Measurements from ENCODE around the gene GALR3.

The GALR3 gene

DNA sequence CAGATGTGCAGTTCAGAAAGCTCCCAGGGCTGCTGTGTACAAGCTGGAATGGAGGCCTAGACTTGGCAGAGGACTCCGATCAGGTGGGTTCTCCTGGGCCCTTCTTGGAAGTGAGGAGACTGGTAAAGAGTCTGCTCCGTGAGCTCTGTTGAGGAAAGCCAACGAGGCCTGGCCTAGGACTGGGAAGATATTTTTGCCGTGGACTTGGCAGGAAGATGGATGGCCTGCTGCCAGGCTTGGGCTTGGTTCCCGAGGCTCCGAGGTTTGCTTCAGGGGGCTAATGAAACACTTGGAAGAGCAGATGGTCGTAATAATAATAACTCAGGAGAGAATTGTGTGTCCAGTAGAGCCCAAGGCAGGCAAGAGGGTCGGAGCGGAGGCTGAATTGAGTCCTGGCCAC is 3.9 kb downstream of the GALR3 start:
- H4K20me1 ChIP-seq: peaks cover 0 to 35% (median 0%) of the 10 kb centered on the region in 11 experiments; a peak in 5 of 22 replicates
- H3K9me3 ChIP-seq (replicated peaks in 1 of 11): no peaks in the 10 kb centered on the region
- H3K36me3 ChIP-seq: peaks cover 32 to 41% (median 39%) of the 10 kb centered on the region in 11 experiments
- peaks cover 30 to 42% (median 38%) of the 10 kb centered on the region in 11 experiments for H3K27me3 ChIP-seq
- no peak overlapping the region for H3K4me2 ChIP-seq
- peak overlapping the region in 2 of 11 experiments; percentile 10 to 35; a peak in 1 of 22 replicates for H3K9ac ChIP-seq
- no peak overlapping the region for H3K27ac ChIP-seq
- peaks cover 0 to 3% (median 0%) of the 10 kb centered on the region in 10 experiments; a peak in 2 of 20 replicates for H3K4me1 ChIP-seq
- no peak for TF ChIP-seq Cebpa-rat (IDR thresholded peaks at IDR 0.05)
- no peak overlapping the region for H3K4me3 ChIP-seq

DNA sequence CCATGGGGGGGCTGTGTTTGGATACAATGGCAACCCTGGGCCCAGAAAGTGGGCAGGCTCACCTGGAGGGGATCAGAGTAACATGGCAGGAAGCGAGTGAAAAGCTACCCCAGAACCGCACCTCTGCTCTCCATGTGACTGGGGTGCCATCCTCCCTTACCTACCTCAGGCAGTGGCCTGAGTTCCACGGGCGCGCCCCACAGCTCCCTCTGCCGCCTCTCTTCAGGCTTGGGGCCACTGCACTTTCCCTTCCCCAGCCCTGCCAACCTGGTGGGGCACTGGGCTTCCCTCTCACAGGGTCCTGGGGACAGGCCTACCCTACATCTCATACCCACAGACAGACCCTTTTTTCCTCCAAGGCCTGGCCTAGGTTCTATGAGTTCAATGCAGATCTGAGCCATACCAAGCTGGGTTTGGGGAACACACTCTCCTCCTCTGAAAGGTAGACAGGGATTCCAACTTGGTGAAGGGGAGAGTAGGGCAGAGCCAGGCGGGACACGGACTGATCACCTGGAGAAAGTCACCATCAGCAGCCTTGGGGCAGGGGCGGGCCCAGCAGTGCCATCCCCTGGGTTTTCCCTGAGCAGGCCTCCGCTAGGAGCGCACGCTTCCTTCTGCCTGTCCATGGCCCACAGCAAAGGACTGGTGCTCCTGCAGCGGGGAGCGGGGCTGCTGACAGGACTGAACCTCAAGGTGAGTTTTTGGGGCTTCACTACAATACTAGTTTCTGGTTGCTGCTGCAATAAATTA is 7.1 kb downstream of the GALR3 start:
- H3K9ac ChIP-seq: no peak overlapping the region
- H3K4me3 ChIP-seq: no peak overlapping the region
- TF ChIP-seq Cebpa-rat (IDR thresholded peaks at IDR 0.05): no peak
- H4K20me1 ChIP-seq: peaks cover 0 to 46% (median 0%) of the 10 kb centered on the region in 11 experiments; a peak in 6 of 22 replicates
- no peak overlapping the region for H3K27ac ChIP-seq
- peaks cover 5 to 10% (median 6%) of the 10 kb centered on the region in 11 experiments for H3K27me3 ChIP-seq
- H3K9me3 ChIP-seq (replicated peaks in 1 of 11): no peaks in the 10 kb centered on the region
- H3K4me1 ChIP-seq: no peaks in the 10 kb centered on the region
- H3K4me2 ChIP-seq: no peak overlapping the region
- H3K36me3 ChIP-seq: peaks cover 60 to 73% (median 71%) of the 10 kb centered on the region in 11 experiments

DNA sequence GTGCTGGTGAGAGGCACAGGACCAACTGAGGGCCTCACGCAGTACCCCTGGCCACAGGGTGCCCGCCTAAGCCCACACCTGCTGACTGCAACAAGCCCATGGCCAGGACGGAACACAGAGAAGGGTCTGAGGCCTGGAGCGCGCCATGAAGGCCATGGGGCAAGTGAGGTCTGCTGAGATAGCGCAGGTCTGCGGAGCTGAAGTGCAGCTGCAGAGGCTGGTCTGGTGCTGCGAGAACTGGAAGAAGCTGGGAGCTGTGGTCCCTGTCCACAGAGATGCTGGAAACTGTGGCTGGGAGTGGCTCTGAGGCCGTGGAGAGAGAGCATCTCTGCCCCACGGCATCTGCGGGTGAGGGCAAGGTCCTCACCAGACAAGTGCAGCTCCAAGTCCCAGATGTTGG is 8.3 kb downstream of the GALR3 start:
- Histone ChIP-seq H3K4me1 (no peaks in the 10 kb centered on the region), H3K9me3 (replicated peaks in 1 of 11) (no peaks in the 10 kb centered on the region), H3K27ac (no peak overlapping the region), H4K20me1 (peaks cover 0 to 46% (median 0%) of the 10 kb centered on the region in 11 experiments; a peak in 6 of 22 replicates), H3K27me3 (no peaks in the 10 kb centered on the region), H3K4me3 (no peak overlapping the region), H3K36me3 (peaks cover 63 to 84% (median 77%) of the 10 kb centered on the region in 11 experiments), H3K4me2 (no peak overlapping the region), H3K9ac (no peak overlapping the region)
- TF ChIP-seq Cebpa-rat (IDR thresholded peaks at IDR 0.05): no peak

DNA sequence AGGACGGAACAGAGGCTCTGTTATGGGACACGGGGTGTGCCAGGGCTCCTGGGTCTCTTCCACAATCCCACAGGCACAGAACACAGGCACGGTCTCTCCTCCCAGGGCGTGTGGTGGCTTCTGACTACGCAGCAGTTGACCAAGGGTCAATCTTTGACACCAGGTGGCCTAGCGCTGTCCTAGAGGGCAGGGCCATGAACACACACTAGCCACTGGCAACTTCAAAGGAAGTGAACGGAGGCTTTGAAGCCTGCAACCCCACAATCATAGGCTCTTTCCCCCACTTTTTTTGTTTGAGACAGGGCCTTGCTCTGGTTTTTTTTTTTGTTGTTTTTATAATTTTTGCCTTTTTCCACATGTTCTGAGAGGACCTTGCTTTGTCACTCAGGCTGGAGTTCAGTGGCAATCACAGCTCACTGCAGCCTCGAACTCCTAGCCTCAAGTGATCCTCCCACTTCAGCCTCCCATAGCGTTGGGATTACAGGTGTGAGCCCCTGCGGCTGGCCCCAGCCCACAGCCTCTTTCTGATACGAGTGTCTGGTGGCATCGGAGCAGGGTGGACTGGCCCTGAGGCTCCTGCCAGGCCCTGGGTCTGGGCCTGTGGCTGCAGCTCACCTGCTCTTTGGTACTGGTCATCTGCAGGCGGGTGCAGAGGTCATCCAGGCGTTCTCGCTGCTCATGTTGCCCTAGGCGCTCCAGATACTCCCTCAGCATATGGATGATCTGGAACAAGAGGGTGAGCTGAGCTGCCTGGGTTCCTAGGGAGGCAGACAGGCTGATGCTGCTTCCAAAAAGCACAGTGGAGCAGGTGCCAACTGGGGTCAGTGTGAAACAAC is 9.1 kb downstream of the GALR3 start:
- Histone ChIP-seq H3K9ac (peak overlapping the region in 1 of 11 experiments; percentile 18; a peak in 1 of 22 replicates), H3K4me2 (no peak overlapping the region), H4K20me1 (peaks cover 0 to 46% (median 0%) of the 10 kb centered on the region in 11 experiments; a peak in 6 of 22 replicates), H3K27ac (no peak overlapping the region), H3K9me3 (replicated peaks in 1 of 11) (no peaks in the 10 kb centered on the region), H3K4me3 (no peak overlapping the region), H3K36me3 (peaks cover 70 to 92% (median 84%) of the 10 kb centered on the region in 11 experiments), H3K27me3 (no peaks in the 10 kb centered on the region), H3K4me1 (no peaks in the 10 kb centered on the region)
- no peak for TF ChIP-seq Cebpa-rat (IDR thresholded peaks at IDR 0.05)

DNA sequence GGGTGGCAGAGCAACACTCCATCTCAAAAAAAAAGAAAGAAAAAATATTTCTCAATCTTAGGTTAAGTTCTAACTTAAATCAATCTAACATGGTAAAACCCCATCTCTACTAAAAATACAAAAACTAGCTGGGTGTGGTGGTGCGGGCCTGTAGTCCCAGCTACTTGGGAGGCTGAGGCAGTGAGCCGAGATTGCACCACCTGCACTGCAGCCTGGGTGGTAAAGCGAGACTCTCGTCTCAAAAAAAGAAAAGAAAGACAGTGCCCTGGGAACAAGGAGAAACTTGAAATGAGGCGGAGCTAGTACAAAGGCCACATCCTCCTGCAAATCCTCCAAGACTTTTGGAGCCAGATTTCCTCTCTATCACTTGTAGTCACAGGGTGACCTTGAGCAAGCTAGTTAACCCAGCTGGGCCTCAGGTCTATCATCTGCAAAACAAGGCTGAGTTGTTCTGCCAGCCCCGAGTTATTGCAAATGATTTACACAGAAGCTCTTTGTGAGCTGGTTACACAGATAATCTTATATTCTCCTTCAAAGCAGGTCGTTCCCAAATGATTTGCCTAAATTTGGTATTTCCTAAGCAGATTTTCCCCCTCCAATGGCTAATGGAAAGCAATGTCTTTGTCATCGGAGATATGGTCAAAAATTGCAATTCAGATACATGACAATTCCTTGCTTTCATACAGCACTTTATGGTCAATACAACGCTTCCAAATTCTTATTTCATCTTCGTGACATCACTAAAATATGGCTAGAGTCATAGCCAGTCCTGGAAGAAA is 19.0 kb downstream of the GALR3 start:
- TF ChIP-seq Cebpa-rat (IDR thresholded peaks at IDR 0.05): no peak
- H3K4me1 ChIP-seq: peaks cover 14 to 25% (median 16%) of the 10 kb centered on the region in 10 experiments
- no peak overlapping the region for H3K27ac ChIP-seq
- peaks cover 28 to 48% (median 30%) of the 10 kb centered on the region in 11 experiments for H3K36me3 ChIP-seq
- peak overlapping the region; percentile 74 to 97 (median 88) for H3K4me2 ChIP-seq
- H3K9ac ChIP-seq: no peak overlapping the region; a peak in 1 of 22 replicates
- H3K9me3 ChIP-seq (replicated peaks in 1 of 11): peaks cover 0 to 12% (median 9%) of the 10 kb centered on the region in 11 experiments; a peak in 14 of 22 replicates
- H3K27me3 ChIP-seq: no peaks in the 10 kb centered on the region
- peaks cover 0 to 40% (median 11%) of the 10 kb centered on the region in 11 experiments; a peak in 10 of 22 replicates for H4K20me1 ChIP-seq
- H3K4me3 ChIP-seq: peak overlapping the region in 5 of 10 experiments; percentile 78 to 87 (median 85); a peak in 4 of 20 replicates

DNA sequence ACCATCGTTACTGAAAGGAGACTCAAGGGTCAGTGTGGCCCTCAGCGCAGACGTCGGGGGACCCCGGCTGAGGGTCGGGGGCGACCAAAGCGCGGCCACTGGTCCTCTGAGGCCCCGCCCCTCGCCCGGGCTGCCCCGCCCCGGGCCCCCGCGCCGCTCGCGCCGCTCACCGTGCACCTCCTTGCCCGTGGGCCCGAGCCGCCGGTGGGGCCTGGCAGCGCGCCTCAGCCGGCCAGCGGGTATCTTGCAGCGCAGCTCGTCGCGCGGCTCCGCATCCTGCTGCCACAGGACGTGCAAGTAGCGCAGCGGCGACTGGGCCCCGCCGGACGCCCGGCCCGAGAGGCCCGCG is 20.5 kb downstream of the GALR3 start:
- Histone ChIP-seq H3K27me3 (no peaks in the 10 kb centered on the region), H4K20me1 (peaks cover 0 to 34% (median 8%) of the 10 kb centered on the region in 11 experiments; a peak in 9 of 22 replicates), H3K4me3 (peak overlapping the region; percentile 78 to 93 (median 86)), H3K4me2 (peak overlapping the region; percentile 74 to 97 (median 88)), H3K4me1 (peaks cover 23 to 36% (median 27%) of the 10 kb centered on the region in 10 experiments), H3K27ac (peak overlapping the region; percentile 61 to 87 (median 81); a peak in 21 of 22 replicates), H3K9me3 (replicated peaks in 1 of 11) (peaks cover 0 to 12% (median 9%) of the 10 kb centered on the region in 11 experiments; a peak in 14 of 22 replicates), H3K36me3 (peaks cover 13 to 33% (median 15%) of the 10 kb centered on the region in 11 experiments), H3K9ac (peak overlapping the region; percentile 79 to 92 (median 84))
- TF ChIP-seq Cebpa-rat (IDR thresholded peaks at IDR 0.05): no peak

DNA sequence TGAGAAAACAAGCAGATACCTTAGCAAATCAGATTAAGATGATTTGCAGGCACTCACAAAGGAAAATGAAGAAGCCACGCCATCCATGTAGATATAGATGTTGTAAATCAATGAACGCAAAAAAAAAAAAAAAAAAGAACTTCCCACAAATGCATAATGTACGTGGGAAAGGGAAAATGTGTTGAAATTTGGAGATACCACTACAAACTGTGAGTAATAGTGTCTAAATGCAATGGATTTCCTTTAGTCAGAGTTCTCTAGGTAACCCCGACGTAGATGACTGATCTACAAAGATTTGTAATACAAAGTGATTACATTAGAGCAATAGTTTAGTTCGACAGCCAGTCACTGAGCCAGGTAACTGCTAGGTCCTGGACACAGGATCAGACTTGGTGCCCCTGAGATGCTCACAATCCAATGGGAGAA is 21.7 kb downstream of the GALR3 start:
- Histone ChIP-seq H3K9ac (peak overlapping the region in 5 of 11 experiments; percentile 14 to 35 (median 25); a peak in 3 of 22 replicates), H3K4me3 (peak overlapping the region; percentile 57 to 93 (median 86)), H3K4me2 (peak overlapping the region in 8 of 11 experiments; percentile 18 to 63 (median 37); a peak in 11 of 22 replicates), H3K4me1 (peaks cover 26 to 37% (median 29%) of the 10 kb centered on the region in 10 experiments), H3K27ac (peak overlapping the region; percentile 29 to 87 (median 59); a peak in 16 of 22 replicates), H3K9me3 (replicated peaks in 1 of 11) (peaks cover 0 to 12% (median 9%) of the 10 kb centered on the region in 11 experiments; a peak in 14 of 22 replicates), H4K20me1 (peaks cover 0 to 36% (median 9%) of the 10 kb centered on the region in 11 experiments; a peak in 11 of 22 replicates), H3K27me3 (no peaks in the 10 kb centered on the region), H3K36me3 (peaks cover 1 to 21% (median 3%) of the 10 kb centered on the region in 11 experiments; a peak in 21 of 22 replicates)
- TF ChIP-seq Cebpa-rat (IDR thresholded peaks at IDR 0.05): no peak

DNA sequence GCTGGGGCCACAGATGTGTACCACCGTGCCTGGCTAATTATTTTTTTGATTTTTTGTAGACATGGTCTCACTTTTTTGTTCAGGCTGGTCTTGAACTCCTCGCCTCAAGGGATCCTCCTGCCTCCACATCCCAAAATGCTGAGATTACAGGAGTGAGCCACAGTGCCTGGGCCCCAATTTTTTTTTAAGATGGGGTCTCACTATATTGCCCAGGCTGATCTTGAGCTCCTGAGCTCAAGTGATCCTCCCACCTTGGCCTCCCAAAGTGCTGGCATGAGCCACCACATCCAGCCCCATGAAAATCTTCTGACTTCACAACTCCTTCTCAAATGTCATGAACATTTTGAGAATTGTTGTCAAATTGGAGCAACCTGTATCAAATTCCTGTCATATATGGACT is 23.3 kb downstream of the GALR3 start:
- Histone ChIP-seq H3K9ac (no peak overlapping the region), H3K27ac (no peak overlapping the region), H3K36me3 (peaks cover 7 to 22% (median 12%) of the 10 kb centered on the region in 11 experiments), H3K9me3 (replicated peaks in 1 of 11) (peaks cover 0 to 12% (median 9%) of the 10 kb centered on the region in 11 experiments; a peak in 14 of 22 replicates), H3K4me3 (no peak overlapping the region), H4K20me1 (peaks cover 0 to 41% (median 24%) of the 10 kb centered on the region in 11 experiments; a peak in 16 of 22 replicates), H3K4me2 (no peak overlapping the region), H3K4me1 (peaks cover 40 to 45% (median 44%) of the 10 kb centered on the region in 10 experiments), H3K27me3 (no peaks in the 10 kb centered on the region)
- no peak for TF ChIP-seq Cebpa-rat (IDR thresholded peaks at IDR 0.05)

Data from BLaER1 treated with 17β-estradiol and CSF1 and Interleukin-3, amounts not matched to agents 10 nM and 100 nM (cell line).